Parietal lobe (tissue), 1 donor: Measurements from ENCODE around the gene INPP4B. TPM values are rescaled to one million over a fixed set of nuclear protein-coding genes. Genes with fewer than 3 reads are reported as not detected.

Source experiments
- total RNA-seq: library from RNA; depleted of rRNA; stranded (reverse); fragments of >200 nt; gene quantifications from one replicate; pipeline ENCODE4 v1.2.3, GENCODE V29; 2014

INPP4B gene
- total RNA-seq = 5.9 TPM

GRCh38 chr4:142846108-142846728, at the start of gene INPP4B:
INPP4B (minus strand) TSS chr4:142846301.

